Measurements from ENCODE around the gene WDFY2. TPM values are rescaled to one million over a fixed set of nuclear protein-coding genes. Genes with fewer than 3 reads are reported as not detected.

The WDFY2 gene
- total RNA-seq, 1 experiment from 2014 or later = 26.4 TPM

GRCh38 chr13:51630288-51630615 lies 46.0 kb downstream of the WDFY2 start:
- H2BK15ac ChIP-seq (ENCODE audit: low read depth, low read length) = no peak overlapping the region
- no peaks in the 10 kb centered on the region; the same call in 1 of the 2 replicates for H3K4me1 ChIP-seq (ENCODE audit: insufficient read depth, low read length)
- no peak overlapping the region for H3K27ac Mint-ChIP-seq
- H3K4me2 ChIP-seq (ENCODE audit: insufficient read depth, insufficient read length, low read length) = no peak overlapping the region
- H3K36me3 Mint-ChIP-seq (ENCODE audit: insufficient read depth in 1 of 3, low read depth in 3 of 3) = no peaks in the 10 kb centered on the region; a peak in 2 of 7 replicates
- H2BK12ac ChIP-seq (ENCODE audit: insufficient read length, low read depth, low read length) = no peak overlapping the region
- H3K9ac ChIP-seq (ENCODE audit: extremely low read depth, insufficient read length, low read length) = no peak overlapping the region
- no peak overlapping the region for H3T11ph ChIP-seq (ENCODE audit: low read length)
- H2BK120ac ChIP-seq (ENCODE audit: low read depth, low read length, poor library complexity, severe bottlenecking) = no peak overlapping the region
- no peak overlapping the region for H3K18ac ChIP-seq (ENCODE audit: insufficient read length, low read depth, low read length)
- H2AFZ ChIP-seq (ENCODE audit: low read length) = no peak overlapping the region
- H3K4me3 Mint-ChIP-seq = no peak overlapping the region
- no peak overlapping the region for H3K23ac ChIP-seq (ENCODE audit: insufficient read length, low read depth, low read length)
- no peaks in the 10 kb centered on the region for H3K79me1 ChIP-seq (ENCODE audit: insufficient read depth, low read depth, low read length, poor library complexity, severe bottlenecking)
- no peak overlapping the region for H2BK20ac ChIP-seq (ENCODE audit: low read depth, low read length, poor library complexity, severe bottlenecking)
- H3K56ac ChIP-seq (ENCODE audit: insufficient read length, low read depth, low read length) = no peak overlapping the region
- peaks cover 4% of the 10 kb centered on the region; the same call in 1 of the 2 replicates for H3K79me2 ChIP-seq (ENCODE audit: insufficient read depth, low read length)
- no peak for TF ChIP-seq CTCF (conservative IDR thresholded peaks at IDR 0.05)
- H3K4ac ChIP-seq (ENCODE audit: low read depth, low read length) = no peak overlapping the region
- no peaks in the 10 kb centered on the region for H3K27me3 ChIP-seq (ENCODE audit: insufficient read depth, low read length)
- no peak overlapping the region for H3K14ac ChIP-seq (ENCODE audit: insufficient read depth, low read length)
- no peaks in the 10 kb centered on the region for H3K9me3 Mint-ChIP-seq
- H3K23me2 ChIP-seq (ENCODE audit: insufficient read length, low read depth, low read length, poor library complexity, severe bottlenecking) = no peaks in the 10 kb centered on the region
- no peak overlapping the region for H4K91ac ChIP-seq (ENCODE audit: insufficient read length, low read depth, low read length)
- H2BK5ac ChIP-seq (ENCODE audit: insufficient read length, low read length) = no peak overlapping the region
- H3K4me1 Mint-ChIP-seq = peaks cover 18 to 28% of the 10 kb centered on the region in 2 experiments
- DNase-seq = no peak
- no peak overlapping the region for H2AK5ac ChIP-seq (ENCODE audit: insufficient read length, low read length)
- no peak overlapping the region for H3K27ac ChIP-seq (ENCODE audit: insufficient read length, low read depth, low read length)
- no peak overlapping the region for H4K8ac ChIP-seq (replicated peaks; ENCODE audit: insufficient read length, low read depth, low read length)
- WGBS (ENCODE audit: extremely low coverage, insufficient read length, low lambda C conversion rate) = no CpG with 5 or more reads among the region's 2 CpGs
- no peaks in the 10 kb centered on the region for H3K27me3 Mint-ChIP-seq (ENCODE audit: low read depth)
- H3K9me3 ChIP-seq (ENCODE audit: control insufficient read depth, low read depth, low read length) = no peaks in the 10 kb centered on the region
- no peak overlapping the region for H4K5ac ChIP-seq (ENCODE audit: insufficient read length, low read depth, low read length)
- no peaks in the 10 kb centered on the region for H4K20me1 ChIP-seq (ENCODE audit: control insufficient read depth, insufficient read depth, insufficient read length)
